ENCODE results near the gene PLCL2. TPM values are rescaled to one million over a fixed set of nuclear protein-coding genes. Genes with fewer than 3 reads are reported as not detected.

Gene PLCL2
- total and polyA plus RNA-seq, 10 of the 15 experiments (the other 5 are each of a cell fraction or from before 2014, with no cell fraction given), result 7.5 to 37.3 (median 21.7) TPM

- DNase-seq (ENCODE audit: low read depth, low spot score) (no peak), FAIRE-seq (no peak), ATAC-seq (peak; percentile 43)
- peaks cover 11% of the 10 kb centered on the region for H3K79me2 ChIP-seq (ENCODE audit: control insufficient read depth, insufficient read depth, low read length)
- ChIA-PET RAD21 (ENCODE audit: unreplicated experiment) (interaction anchor here (0.7 to 5.1 kb wide), 35 partner anchors 9 to 423 kb away, joined by 3 to 50 read pairs (median 5); partner anchors contain the start of gene PLCL2), SMC1A (ENCODE audit: uncharacterized antibody, unreplicated experiment) (interaction anchor here (0.6 to 6.0 kb wide), 40 partner anchors 8 to 224 kb away, joined by 3 to 51 read pairs (median 6); partner anchors contain the start of gene PLCL2), POLR2A (interaction anchor here (0.9 to 2.3 kb wide), 18 partner anchors 14 to 189 kb away, joined by 3 to 8 read pairs (median 4); partner anchors contain the start of gene PLCL2), CTCF (interaction anchor here (0.6 to 6.6 kb wide), 22 partner anchors 13 to 425 kb away, joined by 3 to 42 read pairs (median 4); partner anchors contain the start of gene PLCL2)
- in situ Hi-C loops (cut with MboI), result loop anchor here (25.0 kb wide), 1 partner anchor 738 kb away; no protein-coding TSS in a partner anchor
- H3K4me3 ChIP-seq, result no peak overlapping the region
- H3K9me3 ChIP-seq (replicated peaks; ENCODE audit: control insufficient read depth, insufficient read depth, low read length), result peaks cover 3% of the 10 kb centered on the region; the same call in 2 of the 3 replicates
- no peak overlapping the region for H3K27ac ChIP-seq (ENCODE audit: control insufficient read depth, insufficient read depth)
- intact Hi-C loops (cut with micrococcal nuclease; ENCODE audit: unreplicated experiment), result no loop called here
- no peaks in the 10 kb centered on the region for H3K27me3 ChIP-seq (replicated peaks in 1 of 2; ENCODE audit: control insufficient read depth in 2 of 2, insufficient read depth in 2 of 2, low read length in 1 of 2)
- BruUV-seq (replicated peaks), result no TSS peak
- peaks cover 1 to 3% of the 10 kb centered on the region in 2 experiments; a peak in 3 of 4 replicates for H3K36me3 ChIP-seq (ENCODE audit: control insufficient read depth in 2 of 2, insufficient read depth in 2 of 2, low read length in 1 of 2)
- H2AFZ ChIP-seq (ENCODE audit: control insufficient read depth, low read depth, low read length), result no peak overlapping the region
- H3K9ac ChIP-seq (ENCODE audit: control insufficient read depth, insufficient read depth, low read length), result no peak overlapping the region
- H3K4me1 ChIP-seq (ENCODE audit: control insufficient read depth, insufficient read depth, low read length), result peaks cover 11% of the 10 kb centered on the region
- no peaks in the 10 kb centered on the region for H4K20me1 ChIP-seq (ENCODE audit: control insufficient read depth, insufficient read depth)
- WGBS (ENCODE audit: insufficient coverage, insufficient replicate concordance, low lambda C conversion rate, missing lambda C conversion rate), result 75% methylated on average over 5 of the region's 5 CpGs
- no peak overlapping the region for H3K4me2 ChIP-seq (ENCODE audit: control insufficient read depth, insufficient read depth)
- TF ChIP-seq ZNF622 (IDR thresholded peaks at IDR 0.05), result no peak
- no peak for TF ChIP-seq ZNF274 (IDR thresholded peaks at IDR 0.05; ENCODE audit: insufficient read depth, insufficient read length)
- TF ChIP-seq ZBTB40 (IDR thresholded peaks at IDR 0.05; ENCODE audit: borderline replicate concordance), result peak; percentile 84; the same call in 1 of the 2 replicates
- peak; percentile 51; the same call in 1 of the 2 replicates for TF ChIP-seq IKZF1 (conservative IDR thresholded peaks at IDR 0.05)
- TF ChIP-seq CBX3 (IDR thresholded peaks at IDR 0.05; ENCODE audit: borderline replicate concordance, low read depth), result no peak
- peak; percentile 62 for TF ChIP-seq CUX1 (IDR thresholded peaks at IDR 0.05; ENCODE audit: insufficient replicate concordance, low read depth, low read length)
- TF ChIP-seq TCF12 (IDR thresholded peaks at IDR 0.05; ENCODE audit: low read depth, low read length), result 0 out of 2 replicates have a peak, but pooled peaks have one; percentile 39
- TF ChIP-seq BCL11A (IDR thresholded peaks at IDR 0.05; ENCODE audit: low read depth, low read length), result 0 out of 2 replicates have a peak, but pooled peaks have one; percentile 28
- peak; percentile 85 for TF ChIP-seq MTA2 (IDR thresholded peaks at IDR 0.05; ENCODE audit: low read depth)
- peak; percentile 98 for TF ChIP-seq ATF7 (IDR thresholded peaks at IDR 0.05; ENCODE audit: low read depth)
- TF ChIP-seq GATAD2B (conservative IDR thresholded peaks at IDR 0.05; ENCODE audit: low read depth), result 0 out of 2 replicates have a peak, but pooled peaks have one; percentile 37
- TF ChIP-seq RELB (IDR thresholded peaks at IDR 0.05; ENCODE audit: low read depth), result peak; percentile 67; the same call in 1 of the 2 replicates
Measured at GRCh38 chr3:17025594-17026139, 140.9 kb downstream of the PLCL2 start.

Data from GM12878 (cell line).